Aortic smooth muscle cell (primary cell): ENCODE measurements around the gene ZNF121. TPM values are rescaled to one million over a fixed set of nuclear protein-coding genes. Genes with fewer than 3 reads are reported as not detected.

Experiments used
- total RNA-seq: library from RNA; depleted of rRNA; stranded (reverse); fragments of >200 nt; gene quantifications from 2 replicates; pipeline ENCODE4 v1.2.3, GENCODE V29; 2014

The ZNF121 gene
- total RNA-seq: 33.9 and 45.0 TPM in 2 replicates

GRCh38 chr19:9584073-9584833 lies at the start of gene ZNF121:
TSS of gene ZNF121 (minus strand) at chr19:9584504. CDS start at chr19:9568097, 16,407 bp downstream.

DNA sequence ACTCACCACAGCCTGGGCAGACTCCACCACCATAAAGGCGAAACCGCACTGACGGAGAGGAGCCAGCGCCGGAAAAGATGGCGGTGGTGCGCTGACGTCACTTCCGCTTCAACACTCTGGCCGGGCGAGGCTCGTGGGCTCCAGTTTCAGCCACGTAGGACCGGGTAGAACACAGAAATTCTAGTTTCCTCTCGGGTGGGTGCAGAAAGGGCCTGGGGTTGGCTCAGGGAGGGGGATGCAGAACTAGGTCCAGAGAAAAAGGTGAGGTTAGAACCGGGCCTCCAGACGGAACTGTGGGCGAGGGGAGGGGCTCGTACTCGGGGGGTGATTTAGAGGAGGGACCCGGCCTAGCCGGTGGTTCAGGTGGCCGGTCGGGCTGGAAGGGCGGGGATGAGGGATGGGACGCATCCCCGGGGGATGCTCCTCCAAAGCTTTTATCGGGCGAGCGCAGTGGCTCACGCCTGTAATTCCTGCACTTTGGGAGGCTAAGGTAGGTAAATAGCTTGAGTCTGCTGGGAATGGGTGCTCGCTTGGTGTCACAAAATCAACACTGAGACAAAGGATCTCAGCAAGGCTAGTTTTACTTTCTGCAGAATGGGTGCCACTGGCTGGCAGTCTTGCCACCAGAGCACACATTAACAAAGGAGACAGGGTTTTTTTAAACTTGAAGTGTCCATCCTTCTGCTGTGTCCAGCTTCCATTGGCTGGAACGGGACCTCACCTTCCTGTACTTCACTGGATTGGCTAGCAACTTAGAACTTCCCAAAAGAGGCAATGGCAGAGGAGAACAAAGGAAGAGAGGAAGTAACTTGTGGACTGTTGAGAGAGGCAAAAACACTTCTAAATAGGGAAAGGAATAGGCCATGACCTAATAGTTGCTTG lies 37.1 kb upstream of the ZNF121 start, which contains the start of gene ZNF561:
Gene ZNF561, minus strand, starts transcription at position 77 of the 882 bp plus-strand sequence. CDS start 1,776 bp downstream, outside the sequence.

GRCh38 chr19:9538183-9539058 lies 45.9 kb downstream of the ZNF121 start, which contains the start of gene ZNF426:
TSS of gene ZNF426 (minus strand) at chr19:9538645. CDS start at chr19:9536232, 2,413 bp downstream.

Other genes starting within 250 kb of the ZNF121 start
- gene ZNF177, start 221.5 kb downstream of the ZNF121 start, total RNA-seq: 1.5 and 1.9 TPM in 2 replicates
- 7.3 and 8.6 TPM in 2 replicates for gene ZNF266, start 148.9 kb downstream of the ZNF121 start, total RNA-seq
- gene ZNF560, start 85.9 kb downstream of the ZNF121 start, total RNA-seq: 0.06 and 0.40 TPM in 2 replicates
- gene ZNF426, start 45.9 kb downstream of the ZNF121 start, total RNA-seq: 19.7 and 20.4 TPM in 2 replicates
- gene ZNF561, start 36.7 kb upstream of the ZNF121 start, total RNA-seq: 33.0 and 41.4 TPM in 2 replicates
- 19.8 and 23.1 TPM in 2 replicates for gene ZNF562, start 90.6 kb upstream of the ZNF121 start, total RNA-seq
- 16.6 and 19.3 TPM in 2 replicates for gene ZNF846, start 184.2 kb upstream of the ZNF121 start, total RNA-seq
- 10.7 and 11.9 TPM in 2 replicates for gene FBXL12, start 234.6 kb upstream of the ZNF121 start, total RNA-seq
- gene UBL5, start 243.4 kb upstream of the ZNF121 start, total RNA-seq: 184 and 325 TPM in 2 replicates